GM12878 (cell line): ENCODE data around the gene HMCES. TPM values are rescaled to one million over a fixed set of nuclear protein-coding genes. Genes with fewer than 3 reads are reported as not detected.

Experiments used
- CBFB ChIP-seq: IDR thresholded peaks from 2 replicates; pipeline ENCODE4 v1.6.1; 2016; ENCODE audit warnings: antibody characterized with exemption, low read depth
- DPF2 ChIP-seq: fragments of 450-650 bp; IDR thresholded peaks from 2 replicates; pipeline ENCODE4 v1.6.1; 2017; ENCODE audit warnings: mild to moderate bottlenecking
- FOS ChIP-seq: IDR thresholded peaks from 3 replicates; pipeline ENCODE4 v1.6.1; 2011; ENCODE audit warnings: borderline replicate concordance; ENCODE audit not compliant: insufficient read length; ENCODE audit errors: extremely low read depth
- IKZF1 ChIP-seq: fragments of 450-650 bp; conservative IDR thresholded peaks from 2 replicates; pipeline ENCODE4 v1.6.1; 2017; ENCODE audit warnings: antibody characterized with exemption, mild to moderate bottlenecking
- JUND ChIP-seq: IDR thresholded peaks from 2 replicates; pipeline ENCODE4 v1.6.1; 2012; ENCODE audit warnings: low read depth, mild to moderate bottlenecking, low read length, improper control_type of control experiment, moderate library complexity
- KAT2A ChIP-seq: conservative IDR thresholded peaks from 2 replicates; pipeline ENCODE4 v1.6.1; 2011; ENCODE audit warnings: low read depth, low read length; ENCODE audit not compliant: control insufficient read depth
- LARP7 ChIP-seq: fragments of 450-650 bp; IDR thresholded peaks from 2 replicates; pipeline ENCODE4 v1.6.1; 2017; ENCODE audit warnings: mild to moderate bottlenecking
- NBN ChIP-seq: fragments of 450-650 bp; IDR thresholded peaks from 2 replicates; pipeline ENCODE4 v1.6.1; 2016
- PAX5 ChIP-seq: IDR thresholded peaks from 2 replicates; pipeline ENCODE4 v1.6.1; 2011; ENCODE audit warnings: low read depth, low read length, borderline replicate concordance
- POLR2AphosphoS2 ChIP-seq: IDR thresholded peaks from 2 replicates; pipeline ENCODE4 v1.6.1; 2011; ENCODE audit warnings: low read depth, mild to moderate bottlenecking, low read length, improper control_type of control experiment, moderate library complexity
- RCOR1 ChIP-seq: conservative IDR thresholded peaks from 2 replicates; pipeline ENCODE4 v1.6.1; 2012; ENCODE audit warnings: low read depth, low read length, improper control_type of control experiment
- RELA ChIP-seq: fragments of 450-650 bp; IDR thresholded peaks from 2 replicates; pipeline ENCODE4 v1.8.0; 2014; ENCODE audit warnings: borderline replicate concordance; ENCODE audit not compliant: partially characterized antibody
- RUNX3 ChIP-seq: IDR thresholded peaks from 2 replicates; pipeline ENCODE4 v1.6.1; 2012; ENCODE audit warnings: low read length, inconsistent platforms
- SMAD1 ChIP-seq: fragments of 450-650 bp; IDR thresholded peaks from 2 replicates; pipeline ENCODE4 v1.6.1; 2018; ENCODE audit warnings: mild to moderate bottlenecking, low read depth; ENCODE audit not compliant: partially characterized antibody
- SMARCA5 ChIP-seq: fragments of 450-650 bp; IDR thresholded peaks from 2 replicates; pipeline ENCODE4 v1.6.1; 2017; ENCODE audit warnings: mild to moderate bottlenecking
- YBX1 ChIP-seq: fragments of 450-650 bp; IDR thresholded peaks from 2 replicates; pipeline ENCODE4 v1.6.1; 2016; ENCODE audit warnings: antibody characterized with exemption
- ZNF274 ChIP-seq: IDR thresholded peaks from one replicate; pipeline ENCODE4 v1.8.0; 2011; ENCODE audit not compliant: insufficient read length, insufficient read depth
- polyA plus RNA-seq, 11 experiments: library from polyadenylated mRNA; depleted of rRNA in 4 of 11; unstranded in 6 of 11; stranded (reverse) in 5 of 11; fragments of >200 nt; fragmentation: Nextera tagmentation in 4 of 11; fragmentation: Illumina TruSeq in 1 of 11; extraction: Ambion mirVana in 4 of 11; extraction: Trizol in 1 of 11; gene quantifications; 1 replicate in 1 of 11; 2 replicates in 10 of 11; pipeline versions ENCODE4 v1.2.1 to v1.2.3, GENCODE V29; 2011 to 2016; ENCODE audit warnings: inconsistent platforms in 2 of 11, missing spikeins in 2 of 11, low read depth in 1 of 11
- total RNA-seq, 4 experiments: library from RNA; depleted of rRNA in 3 of 4; stranded (reverse); fragments of >200 nt in 3 of 4; fragmentation: Illumina TruSeq in 1 of 4; extraction: Trizol in 1 of 4; gene quantifications; 2 replicates each; pipeline versions ENCODE4 v1.2.1 to v1.2.3, GENCODE V29; 2013 to 2021
- TF ChIP-seq, protein P1 (sequence below): fragments of 450-650 bp; IDR thresholded peaks from 2 replicates; pipeline ENCODE4 v1.6.1; 2017; ENCODE audit warnings: antibody characterized with exemption, mild to moderate bottlenecking, moderate library complexity
- TF ChIP-seq, protein P2 (sequence below): IDR thresholded peaks from 2 replicates; pipeline ENCODE4 v1.6.1; 2012; ENCODE audit warnings: mild to moderate bottlenecking, low read depth, low read length
- TF ChIP-seq, protein P3 (sequence below): fragments of 450-650 bp; formaldehyde crosslinking; IDR thresholded peaks from 2 replicates; pipeline ENCODE4 v1.4.0; 2022; ENCODE audit warnings: mild to moderate bottlenecking, moderate library complexity
- TF ChIP-seq, protein P4 (sequence below): fragments of 450-650 bp; IDR thresholded peaks from 2 replicates; pipeline ENCODE4 v1.6.1; 2017; ENCODE audit warnings: low read depth, mild to moderate bottlenecking, moderate library complexity

Gene HMCES
- total and polyA plus RNA-seq, 10 of the 15 experiments (the other 5 are each of a cell fraction or from before 2014, with no cell fraction given) = 12.4 to 49.8 (median 27.0) TPM

DNA sequence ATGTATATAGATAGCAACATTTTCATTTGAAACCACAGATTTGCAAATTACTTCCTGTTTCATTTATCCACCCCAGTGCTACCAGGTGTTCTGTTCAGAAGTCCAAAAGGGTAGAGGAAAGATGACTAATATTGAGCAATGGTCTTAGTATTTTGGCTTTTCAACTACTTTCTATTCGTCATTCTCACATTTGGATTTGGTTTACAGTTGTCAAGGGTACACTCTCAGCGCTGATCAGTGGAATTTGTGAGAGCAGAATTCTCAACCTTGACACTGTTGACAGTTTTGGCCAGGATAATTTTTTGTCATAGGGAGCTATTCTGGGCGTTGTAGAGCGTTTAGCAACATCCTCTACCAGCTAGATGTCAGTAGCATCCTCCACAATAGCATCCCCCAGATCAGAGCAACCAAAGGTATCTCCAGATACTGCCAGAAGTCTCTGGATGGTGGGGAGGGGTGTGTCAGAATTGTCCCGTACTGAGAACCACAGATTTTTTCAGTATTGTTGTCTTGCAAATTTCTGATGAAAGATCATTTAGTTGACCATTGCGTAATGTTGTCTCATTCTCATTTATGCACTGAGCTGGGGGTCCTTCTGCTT, 4.2 kb downstream of the HMCES start (continued):
- TF ChIP-seq PAX5 (peak; percentile 74; the same call in 1 of the 2 replicates), FOS (no peak), RUNX3 (peak; percentile 100), ZNF274 (no peak), RELA (no peak), JUND (peak; percentile 87), SMARCA5 (no peak; the same call in 1 of the 2 replicates), SMAD1 (peak; percentile 35), YBX1 (no peak), CBFB (peak; percentile 91), IKZF1 (peak; percentile 96), KAT2A (no peak), NBN (peak; percentile 88), POLR2AphosphoS2 (no peak), LARP7 (no peak), RCOR1 (no peak), DPF2 (peak; percentile 97)
- TF ChIP-seq, protein P1, sequence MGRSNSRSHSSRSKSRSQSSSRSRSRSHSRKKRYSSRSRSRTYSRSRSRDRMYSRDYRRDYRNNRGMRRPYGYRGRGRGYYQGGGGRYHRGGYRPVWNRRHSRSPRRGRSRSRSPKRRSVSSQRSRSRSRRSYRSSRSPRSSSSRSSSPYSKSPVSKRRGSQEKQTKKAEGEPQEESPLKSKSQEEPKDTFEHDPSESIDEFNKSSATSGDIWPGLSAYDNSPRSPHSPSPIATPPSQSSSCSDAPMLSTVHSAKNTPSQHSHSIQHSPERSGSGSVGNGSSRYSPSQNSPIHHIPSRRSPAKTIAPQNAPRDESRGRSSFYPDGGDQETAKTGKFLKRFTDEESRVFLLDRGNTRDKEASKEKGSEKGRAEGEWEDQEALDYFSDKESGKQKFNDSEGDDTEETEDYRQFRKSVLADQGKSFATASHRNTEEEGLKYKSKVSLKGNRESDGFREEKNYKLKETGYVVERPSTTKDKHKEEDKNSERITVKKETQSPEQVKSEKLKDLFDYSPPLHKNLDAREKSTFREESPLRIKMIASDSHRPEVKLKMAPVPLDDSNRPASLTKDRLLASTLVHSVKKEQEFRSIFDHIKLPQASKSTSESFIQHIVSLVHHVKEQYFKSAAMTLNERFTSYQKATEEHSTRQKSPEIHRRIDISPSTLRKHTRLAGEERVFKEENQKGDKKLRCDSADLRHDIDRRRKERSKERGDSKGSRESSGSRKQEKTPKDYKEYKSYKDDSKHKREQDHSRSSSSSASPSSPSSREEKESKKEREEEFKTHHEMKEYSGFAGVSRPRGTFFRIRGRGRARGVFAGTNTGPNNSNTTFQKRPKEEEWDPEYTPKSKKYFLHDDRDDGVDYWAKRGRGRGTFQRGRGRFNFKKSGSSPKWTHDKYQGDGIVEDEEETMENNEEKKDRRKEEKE = no peak
- TF ChIP-seq, protein P2, sequence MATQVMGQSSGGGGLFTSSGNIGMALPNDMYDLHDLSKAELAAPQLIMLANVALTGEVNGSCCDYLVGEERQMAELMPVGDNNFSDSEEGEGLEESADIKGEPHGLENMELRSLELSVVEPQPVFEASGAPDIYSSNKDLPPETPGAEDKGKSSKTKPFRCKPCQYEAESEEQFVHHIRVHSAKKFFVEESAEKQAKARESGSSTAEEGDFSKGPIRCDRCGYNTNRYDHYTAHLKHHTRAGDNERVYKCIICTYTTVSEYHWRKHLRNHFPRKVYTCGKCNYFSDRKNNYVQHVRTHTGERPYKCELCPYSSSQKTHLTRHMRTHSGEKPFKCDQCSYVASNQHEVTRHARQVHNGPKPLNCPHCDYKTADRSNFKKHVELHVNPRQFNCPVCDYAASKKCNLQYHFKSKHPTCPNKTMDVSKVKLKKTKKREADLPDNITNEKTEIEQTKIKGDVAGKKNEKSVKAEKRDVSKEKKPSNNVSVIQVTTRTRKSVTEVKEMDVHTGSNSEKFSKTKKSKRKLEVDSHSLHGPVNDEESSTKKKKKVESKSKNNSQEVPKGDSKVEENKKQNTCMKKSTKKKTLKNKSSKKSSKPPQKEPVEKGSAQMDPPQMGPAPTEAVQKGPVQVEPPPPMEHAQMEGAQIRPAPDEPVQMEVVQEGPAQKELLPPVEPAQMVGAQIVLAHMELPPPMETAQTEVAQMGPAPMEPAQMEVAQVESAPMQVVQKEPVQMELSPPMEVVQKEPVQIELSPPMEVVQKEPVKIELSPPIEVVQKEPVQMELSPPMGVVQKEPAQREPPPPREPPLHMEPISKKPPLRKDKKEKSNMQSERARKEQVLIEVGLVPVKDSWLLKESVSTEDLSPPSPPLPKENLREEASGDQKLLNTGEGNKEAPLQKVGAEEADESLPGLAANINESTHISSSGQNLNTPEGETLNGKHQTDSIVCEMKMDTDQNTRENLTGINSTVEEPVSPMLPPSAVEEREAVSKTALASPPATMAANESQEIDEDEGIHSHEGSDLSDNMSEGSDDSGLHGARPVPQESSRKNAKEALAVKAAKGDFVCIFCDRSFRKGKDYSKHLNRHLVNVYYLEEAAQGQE = peak; percentile 34; the same call in 1 of the 2 replicates
- TF ChIP-seq, protein P3, sequence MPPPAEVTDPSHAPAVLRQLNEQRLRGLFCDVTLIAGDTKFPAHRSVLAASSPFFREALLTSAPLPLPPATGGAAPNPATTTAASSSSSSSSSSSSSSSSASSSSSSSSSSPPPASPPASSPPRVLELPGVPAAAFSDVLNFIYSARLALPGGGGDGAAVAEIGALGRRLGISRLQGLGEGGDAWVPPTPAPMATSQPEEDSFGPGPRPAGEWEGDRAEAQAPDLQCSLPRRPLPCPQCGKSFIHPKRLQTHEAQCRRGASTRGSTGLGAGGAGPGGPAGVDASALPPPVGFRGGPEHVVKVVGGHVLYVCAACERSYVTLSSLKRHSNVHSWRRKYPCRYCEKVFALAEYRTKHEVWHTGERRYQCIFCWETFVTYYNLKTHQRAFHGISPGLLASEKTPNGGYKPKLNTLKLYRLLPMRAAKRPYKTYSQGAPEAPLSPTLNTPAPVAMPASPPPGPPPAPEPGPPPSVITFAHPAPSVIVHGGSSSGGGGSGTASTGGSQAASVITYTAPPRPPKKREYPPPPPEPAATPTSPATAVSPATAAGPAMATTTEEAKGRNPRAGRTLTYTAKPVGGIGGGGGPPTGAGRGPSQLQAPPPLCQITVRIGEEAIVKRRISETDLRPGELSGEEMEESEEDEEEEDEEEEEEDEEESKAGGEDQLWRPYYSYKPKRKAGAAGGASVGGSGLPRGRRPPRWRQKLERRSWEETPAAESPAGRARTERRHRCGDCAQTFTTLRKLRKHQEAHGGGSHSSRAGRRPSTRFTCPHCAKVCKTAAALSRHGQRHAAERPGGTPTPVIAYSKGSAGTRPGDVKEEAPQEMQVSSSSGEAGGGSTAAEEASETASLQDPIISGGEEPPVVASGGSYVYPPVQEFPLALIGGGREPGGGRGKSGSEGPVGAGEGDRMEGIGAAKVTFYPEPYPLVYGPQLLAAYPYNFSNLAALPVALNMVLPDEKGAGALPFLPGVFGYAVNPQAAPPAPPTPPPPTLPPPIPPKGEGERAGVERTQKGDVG (CRISPR knock-in tag) = no peak
- TF ChIP-seq, protein P4, sequence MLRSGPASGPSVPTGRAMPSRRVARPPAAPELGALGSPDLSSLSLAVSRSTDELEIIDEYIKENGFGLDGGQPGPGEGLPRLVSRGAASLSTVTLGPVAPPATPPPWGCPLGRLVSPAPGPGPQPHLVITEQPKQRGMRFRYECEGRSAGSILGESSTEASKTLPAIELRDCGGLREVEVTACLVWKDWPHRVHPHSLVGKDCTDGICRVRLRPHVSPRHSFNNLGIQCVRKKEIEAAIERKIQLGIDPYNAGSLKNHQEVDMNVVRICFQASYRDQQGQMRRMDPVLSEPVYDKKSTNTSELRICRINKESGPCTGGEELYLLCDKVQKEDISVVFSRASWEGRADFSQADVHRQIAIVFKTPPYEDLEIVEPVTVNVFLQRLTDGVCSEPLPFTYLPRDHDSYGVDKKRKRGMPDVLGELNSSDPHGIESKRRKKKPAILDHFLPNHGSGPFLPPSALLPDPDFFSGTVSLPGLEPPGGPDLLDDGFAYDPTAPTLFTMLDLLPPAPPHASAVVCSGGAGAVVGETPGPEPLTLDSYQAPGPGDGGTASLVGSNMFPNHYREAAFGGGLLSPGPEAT = peak; percentile 90
